ENCODE measurements around the gene NUDC. TPM values are rescaled to one million over a fixed set of nuclear protein-coding genes. Genes with fewer than 3 reads are reported as not detected.

NUDC gene
- total and polyA plus RNA-seq, 2 of the 13 experiments (the other 11 are each of a cell fraction or from before 2014, with no cell fraction given), result 34.7 to 104 TPM

DNA sequence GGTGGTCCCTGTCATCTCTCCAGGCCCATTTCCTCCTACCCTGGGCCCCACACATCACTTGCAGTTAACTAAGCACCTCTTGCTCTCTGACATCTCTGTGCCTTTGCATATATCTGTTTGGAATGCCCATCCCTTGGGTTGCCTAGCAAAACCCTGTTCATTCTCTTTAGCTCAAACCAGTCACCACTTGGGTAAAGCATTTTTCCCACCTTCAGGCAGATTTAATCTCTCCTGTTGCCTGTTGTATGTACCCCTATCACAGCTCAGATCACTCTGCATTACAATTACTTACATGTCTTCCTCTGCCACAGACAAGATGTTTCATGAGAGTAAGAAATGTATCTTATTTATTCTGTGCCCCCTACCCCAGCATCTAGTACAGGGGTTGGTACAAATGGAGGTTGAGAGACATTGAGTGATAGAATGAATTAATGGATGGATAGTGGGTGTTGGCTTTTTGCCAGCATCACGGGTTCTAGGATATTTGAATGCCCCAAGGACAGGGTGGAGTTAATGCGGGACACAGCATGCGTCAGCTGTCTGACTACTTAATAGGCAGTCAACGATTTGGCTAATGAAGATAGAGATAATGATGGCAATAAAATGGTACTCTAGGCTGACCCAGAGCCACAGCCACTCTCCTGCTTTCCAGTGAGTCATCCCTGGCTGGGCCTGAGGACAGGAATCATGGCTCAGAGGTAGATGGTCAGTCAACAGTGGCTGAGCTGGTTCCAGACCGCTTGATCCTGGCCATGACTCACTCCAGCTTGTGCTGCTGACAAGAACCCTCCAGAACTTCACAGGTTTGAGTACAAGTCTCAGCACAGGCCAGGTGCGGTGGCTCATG, 14.2 kb upstream of the NUDC start (continued):
- TF ChIP-seq RAD51 (IDR thresholded peaks at IDR 0.05; ENCODE audit: borderline replicate concordance), result no peak
- TF ChIP-seq SUZ12 (IDR thresholded peaks at IDR 0.05; ENCODE audit: low read depth, low read length), result no peak
- TF ChIP-seq, protein P1, sequence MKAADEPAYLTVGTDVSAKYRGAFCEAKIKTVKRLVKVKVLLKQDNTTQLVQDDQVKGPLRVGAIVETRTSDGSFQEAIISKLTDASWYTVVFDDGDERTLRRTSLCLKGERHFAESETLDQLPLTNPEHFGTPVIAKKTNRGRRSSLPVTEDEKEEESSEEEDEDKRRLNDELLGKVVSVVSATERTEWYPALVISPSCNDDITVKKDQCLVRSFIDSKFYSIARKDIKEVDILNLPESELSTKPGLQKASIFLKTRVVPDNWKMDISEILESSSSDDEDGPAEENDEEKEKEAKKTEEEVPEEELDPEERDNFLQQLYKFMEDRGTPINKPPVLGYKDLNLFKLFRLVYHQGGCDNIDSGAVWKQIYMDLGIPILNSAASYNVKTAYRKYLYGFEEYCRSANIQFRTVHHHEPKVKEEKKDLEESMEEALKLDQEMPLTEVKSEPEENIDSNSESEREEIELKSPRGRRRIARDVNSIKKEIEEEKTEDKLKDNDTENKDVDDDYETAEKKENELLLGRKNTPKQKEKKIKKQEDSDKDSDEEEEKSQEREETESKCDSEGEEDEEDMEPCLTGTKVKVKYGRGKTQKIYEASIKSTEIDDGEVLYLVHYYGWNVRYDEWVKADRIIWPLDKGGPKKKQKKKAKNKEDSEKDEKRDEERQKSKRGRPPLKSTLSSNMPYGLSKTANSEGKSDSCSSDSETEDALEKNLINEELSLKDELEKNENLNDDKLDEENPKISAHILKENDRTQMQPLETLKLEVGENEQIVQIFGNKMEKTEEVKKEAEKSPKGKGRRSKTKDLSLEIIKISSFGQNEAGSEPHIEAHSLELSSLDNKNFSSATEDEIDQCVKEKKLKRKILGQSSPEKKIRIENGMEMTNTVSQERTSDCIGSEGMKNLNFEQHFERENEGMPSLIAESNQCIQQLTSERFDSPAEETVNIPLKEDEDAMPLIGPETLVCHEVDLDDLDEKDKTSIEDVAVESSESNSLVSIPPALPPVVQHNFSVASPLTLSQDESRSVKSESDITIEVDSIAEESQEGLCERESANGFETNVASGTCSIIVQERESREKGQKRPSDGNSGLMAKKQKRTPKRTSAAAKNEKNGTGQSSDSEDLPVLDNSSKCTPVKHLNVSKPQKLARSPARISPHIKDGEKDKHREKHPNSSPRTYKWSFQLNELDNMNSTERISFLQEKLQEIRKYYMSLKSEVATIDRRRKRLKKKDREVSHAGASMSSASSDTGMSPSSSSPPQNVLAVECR (CRISPR knock-in tag; IDR thresholded peaks at IDR 0.05; ENCODE audit: borderline replicate concordance), result no peak
- peak; percentile 53; the same call in 1 of the 2 replicates for TF ChIP-seq ZFX (CRISPR knock-in tag; IDR thresholded peaks at IDR 0.05; ENCODE audit: low read depth)
- TF ChIP-seq KLF9 (CRISPR knock-in tag; IDR thresholded peaks at IDR 0.05; ENCODE audit: low read depth), result no peak
- no peak for TF ChIP-seq ATF7 (IDR thresholded peaks at IDR 0.05)
- no peak for TF ChIP-seq ATF7 (CRISPR knock-in tag; IDR thresholded peaks at IDR 0.05)
- TF ChIP-seq AGO2 (optimal IDR thresholded peaks at IDR 0.05; ENCODE audit: low read depth, low read length), result no peak
- TF ChIP-seq ZNF792 (CRISPR knock-in tag; IDR thresholded peaks at IDR 0.05), result peak; percentile 60; the same call in 1 of the 2 replicates
- no peak for TF ChIP-seq ZSCAN30 (CRISPR knock-in tag; IDR thresholded peaks at IDR 0.05)
- no peak for TF ChIP-seq SOX13 (IDR thresholded peaks at IDR 0.05)
- TF ChIP-seq SOX13 (CRISPR knock-in tag; conservative IDR thresholded peaks at IDR 0.05 in 1 of 2, IDR thresholded peaks at IDR 0.05 in 1 of 2), result no peak
- TF ChIP-seq HNRNPLL (IDR thresholded peaks at IDR 0.05; ENCODE audit: low read depth, low read length, poor library complexity, severe bottlenecking), result no peak
- TF ChIP-seq, protein P2, sequence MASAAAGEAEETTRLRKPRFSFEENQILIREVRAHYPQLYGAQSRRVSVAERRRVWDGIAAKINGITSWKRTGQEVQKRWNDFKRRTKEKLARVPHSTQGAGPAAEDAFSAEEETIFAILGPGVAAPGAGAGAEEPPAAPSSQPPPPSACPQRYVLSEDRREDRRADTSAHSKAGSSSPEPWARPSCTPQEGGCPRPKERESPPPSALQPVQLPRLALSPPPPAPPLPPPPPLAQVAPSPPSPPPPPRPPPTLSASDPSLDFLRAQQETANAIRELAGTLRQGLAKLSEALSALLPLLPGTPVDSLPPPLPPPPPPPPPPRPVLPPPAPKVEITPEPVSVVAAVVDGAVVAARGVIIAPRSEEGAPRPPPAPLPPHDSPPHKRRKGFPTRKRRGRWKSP (CRISPR knock-in tag; IDR thresholded peaks at IDR 0.05), result no peak
- no peak for TF ChIP-seq ZNF343 (CRISPR knock-in tag; IDR thresholded peaks at IDR 0.05)
- no peak for TF ChIP-seq BHLHE40 (IDR thresholded peaks at IDR 0.05; ENCODE audit: low read length)
- no peak for TF ChIP-seq ZFP36L1 (CRISPR knock-in tag; IDR thresholded peaks at IDR 0.05)
- TF ChIP-seq, protein P3, sequence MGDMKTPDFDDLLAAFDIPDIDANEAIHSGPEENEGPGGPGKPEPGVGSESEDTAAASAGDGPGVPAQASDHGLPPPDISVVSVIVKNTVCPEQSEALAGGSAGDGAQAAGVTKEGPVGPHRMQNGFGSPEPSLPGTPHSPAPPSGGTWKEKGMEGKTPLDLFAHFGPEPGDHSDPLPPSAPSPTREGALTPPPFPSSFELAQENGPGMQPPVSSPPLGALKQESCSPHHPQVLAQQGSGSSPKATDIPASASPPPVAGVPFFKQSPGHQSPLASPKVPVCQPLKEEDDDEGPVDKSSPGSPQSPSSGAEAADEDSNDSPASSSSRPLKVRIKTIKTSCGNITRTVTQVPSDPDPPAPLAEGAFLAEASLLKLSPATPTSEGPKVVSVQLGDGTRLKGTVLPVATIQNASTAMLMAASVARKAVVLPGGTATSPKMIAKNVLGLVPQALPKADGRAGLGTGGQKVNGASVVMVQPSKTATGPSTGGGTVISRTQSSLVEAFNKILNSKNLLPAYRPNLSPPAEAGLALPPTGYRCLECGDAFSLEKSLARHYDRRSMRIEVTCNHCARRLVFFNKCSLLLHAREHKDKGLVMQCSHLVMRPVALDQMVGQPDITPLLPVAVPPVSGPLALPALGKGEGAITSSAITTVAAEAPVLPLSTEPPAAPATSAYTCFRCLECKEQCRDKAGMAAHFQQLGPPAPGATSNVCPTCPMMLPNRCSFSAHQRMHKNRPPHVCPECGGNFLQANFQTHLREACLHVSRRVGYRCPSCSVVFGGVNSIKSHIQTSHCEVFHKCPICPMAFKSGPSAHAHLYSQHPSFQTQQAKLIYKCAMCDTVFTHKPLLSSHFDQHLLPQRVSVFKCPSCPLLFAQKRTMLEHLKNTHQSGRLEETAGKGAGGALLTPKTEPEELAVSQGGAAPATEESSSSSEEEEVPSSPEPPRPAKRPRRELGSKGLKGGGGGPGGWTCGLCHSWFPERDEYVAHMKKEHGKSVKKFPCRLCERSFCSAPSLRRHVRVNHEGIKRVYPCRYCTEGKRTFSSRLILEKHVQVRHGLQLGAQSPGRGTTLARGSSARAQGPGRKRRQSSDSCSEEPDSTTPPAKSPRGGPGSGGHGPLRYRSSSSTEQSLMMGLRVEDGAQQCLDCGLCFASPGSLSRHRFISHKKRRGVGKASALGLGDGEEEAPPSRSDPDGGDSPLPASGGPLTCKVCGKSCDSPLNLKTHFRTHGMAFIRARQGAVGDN (CRISPR knock-in tag; IDR thresholded peaks at IDR 0.05), result peak; percentile 83

All from HepG2 (cell line).